ENCODE data around the gene NVL. TPM values are rescaled to one million over a fixed set of nuclear protein-coding genes. Genes with fewer than 3 reads are reported as not detected.

The NVL gene
- polyA plus RNA-seq, 1 of the 3 experiments (the other 2 are of a cell fraction): 12.4 TPM

- TF ChIP-seq, protein P1, sequence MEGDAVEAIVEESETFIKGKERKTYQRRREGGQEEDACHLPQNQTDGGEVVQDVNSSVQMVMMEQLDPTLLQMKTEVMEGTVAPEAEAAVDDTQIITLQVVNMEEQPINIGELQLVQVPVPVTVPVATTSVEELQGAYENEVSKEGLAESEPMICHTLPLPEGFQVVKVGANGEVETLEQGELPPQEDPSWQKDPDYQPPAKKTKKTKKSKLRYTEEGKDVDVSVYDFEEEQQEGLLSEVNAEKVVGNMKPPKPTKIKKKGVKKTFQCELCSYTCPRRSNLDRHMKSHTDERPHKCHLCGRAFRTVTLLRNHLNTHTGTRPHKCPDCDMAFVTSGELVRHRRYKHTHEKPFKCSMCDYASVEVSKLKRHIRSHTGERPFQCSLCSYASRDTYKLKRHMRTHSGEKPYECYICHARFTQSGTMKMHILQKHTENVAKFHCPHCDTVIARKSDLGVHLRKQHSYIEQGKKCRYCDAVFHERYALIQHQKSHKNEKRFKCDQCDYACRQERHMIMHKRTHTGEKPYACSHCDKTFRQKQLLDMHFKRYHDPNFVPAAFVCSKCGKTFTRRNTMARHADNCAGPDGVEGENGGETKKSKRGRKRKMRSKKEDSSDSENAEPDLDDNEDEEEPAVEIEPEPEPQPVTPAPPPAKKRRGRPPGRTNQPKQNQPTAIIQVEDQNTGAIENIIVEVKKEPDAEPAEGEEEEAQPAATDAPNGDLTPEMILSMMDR (IDR thresholded peaks at IDR 0.05): no peak
- TF ChIP-seq TEAD4 (IDR thresholded peaks at IDR 0.05; ENCODE audit: borderline replicate concordance, insufficient read depth): no peak
Measured at GRCh38 chr1:224219011-224219611, 110.9 kb downstream of the NVL start (continued).

DNA sequence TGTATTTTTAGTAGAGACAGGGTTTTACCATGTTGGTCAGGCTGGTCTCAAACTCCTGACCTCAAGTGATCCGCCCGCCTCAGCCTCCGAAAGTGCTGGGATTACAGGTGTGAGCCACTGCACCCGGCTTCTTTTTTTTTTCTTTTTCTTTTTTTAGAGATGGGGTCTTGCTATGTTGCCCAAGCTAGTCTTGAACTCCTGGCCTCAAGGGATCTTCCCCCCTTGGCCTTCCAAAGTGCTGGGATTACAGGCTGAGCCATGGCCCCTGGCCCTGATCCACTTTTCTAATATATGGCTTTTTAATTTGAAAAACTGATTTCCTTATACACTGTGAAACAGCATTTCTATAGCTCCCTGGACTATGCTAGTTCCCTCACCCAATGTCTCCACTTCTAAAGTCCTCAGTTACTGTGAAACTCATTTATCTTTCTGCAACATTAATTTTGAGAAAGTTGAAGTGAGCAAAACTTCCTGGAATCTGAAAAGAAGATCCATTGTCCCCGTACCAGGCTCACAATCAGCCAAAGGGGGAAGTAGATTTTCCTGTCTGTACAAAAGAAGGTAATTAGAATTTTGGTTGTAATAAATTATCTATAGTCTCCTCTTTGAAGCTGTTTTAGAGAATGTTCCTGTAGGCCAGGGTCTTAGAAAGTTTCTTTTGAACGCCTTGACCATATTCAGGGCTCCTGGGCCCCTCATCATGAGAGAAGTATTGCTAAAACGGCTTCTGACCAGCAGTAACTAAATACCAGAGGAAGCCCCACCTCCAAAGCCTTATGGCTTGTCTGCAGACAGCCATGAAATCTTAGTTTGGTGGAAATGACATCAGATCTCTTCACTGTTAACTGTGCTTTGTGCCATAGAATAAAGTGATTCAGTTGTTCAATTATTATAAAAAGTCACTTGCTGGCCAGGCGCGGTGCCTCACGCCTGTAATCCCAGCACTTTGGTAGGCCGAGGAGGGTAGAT, 112.0 kb downstream of the NVL start:
- Histone ChIP-seq H3F3A (replicated peaks; ENCODE audit: insufficient read depth) (no peaks in the 10 kb centered on the region), H2AFZ (ENCODE audit: low read depth) (no peak overlapping the region), H3K9ac (no peak overlapping the region), H4K20me1 (ENCODE audit: insufficient read depth) (no peaks in the 10 kb centered on the region), H3K36me3 (replicated peaks in 1 of 2; ENCODE audit: control insufficient read depth in 1 of 2, insufficient read depth in 2 of 2, low read length in 1 of 2) (no peaks in the 10 kb centered on the region), H3K4me2 (no peak overlapping the region), H3K27ac (ENCODE audit: low read depth in 2 of 2, low read length in 1 of 2) (no peak overlapping the region), H3K9me2 (no peaks in the 10 kb centered on the region), H3K79me2 (ENCODE audit: insufficient read depth) (no peaks in the 10 kb centered on the region), H3K27me3 (ENCODE audit: insufficient read depth) (no peaks in the 10 kb centered on the region), H3K9me3 (no peaks in the 10 kb centered on the region), H3K4me1 (ENCODE audit: control insufficient read depth in 1 of 2, insufficient read depth in 2 of 2, low read depth in 1 of 2, low read length in 1 of 2) (no peaks in the 10 kb centered on the region; a peak in 1 of 4 replicates), H3K4me3 (ENCODE audit: low read depth in 2 of 2, low read length in 1 of 2) (no peak overlapping the region)
- ChIA-PET CTCF (interaction anchor here (1.0 kb wide), 1 partner anchor 66 kb away, joined by 3 read pairs; no protein-coding TSS in a partner anchor), POLR2A (no interaction called here)
- TF ChIP-seq EP300 (IDR thresholded peaks at IDR 0.05; ENCODE audit: borderline replicate concordance in 1 of 2, low read depth in 1 of 2, low read length in 1 of 2) (no peak), RAD21 (IDR thresholded peaks at IDR 0.05; ENCODE audit: low read length) (no peak), GABPA (IDR thresholded peaks at IDR 0.05; ENCODE audit: low read depth) (no peak), RFX5 (IDR thresholded peaks at IDR 0.05; ENCODE audit: low read length) (no peak), TAF1 (IDR thresholded peaks at IDR 0.05; ENCODE audit: borderline replicate concordance, low read depth, low read length) (no peak), YY1 (IDR thresholded peaks at IDR 0.05; ENCODE audit: low read depth) (no peak), NFIC (IDR thresholded peaks at IDR 0.05; ENCODE audit: borderline replicate concordance) (no peak), FOXM1 (IDR thresholded peaks at IDR 0.05; ENCODE audit: low read depth) (no peak), CHD2 (IDR thresholded peaks at IDR 0.05; ENCODE audit: low read length, partially characterized antibody) (no peak), GATA2 (CRISPR knock-in tag; IDR thresholded peaks at IDR 0.05) (no peak), MXI1 (IDR thresholded peaks at IDR 0.05; ENCODE audit: low read depth, low read length) (no peak), TCF12 (IDR thresholded peaks at IDR 0.05) (no peak), NRF1 (IDR thresholded peaks at IDR 0.05; ENCODE audit: low read depth, low read length) (no peak), TEAD4 (IDR thresholded peaks at IDR 0.05; ENCODE audit: borderline replicate concordance, insufficient read depth) (no peak)
- TF ChIP-seq, protein P1 (IDR thresholded peaks at IDR 0.05): no peak
- TF ChIP-seq, protein P2, sequence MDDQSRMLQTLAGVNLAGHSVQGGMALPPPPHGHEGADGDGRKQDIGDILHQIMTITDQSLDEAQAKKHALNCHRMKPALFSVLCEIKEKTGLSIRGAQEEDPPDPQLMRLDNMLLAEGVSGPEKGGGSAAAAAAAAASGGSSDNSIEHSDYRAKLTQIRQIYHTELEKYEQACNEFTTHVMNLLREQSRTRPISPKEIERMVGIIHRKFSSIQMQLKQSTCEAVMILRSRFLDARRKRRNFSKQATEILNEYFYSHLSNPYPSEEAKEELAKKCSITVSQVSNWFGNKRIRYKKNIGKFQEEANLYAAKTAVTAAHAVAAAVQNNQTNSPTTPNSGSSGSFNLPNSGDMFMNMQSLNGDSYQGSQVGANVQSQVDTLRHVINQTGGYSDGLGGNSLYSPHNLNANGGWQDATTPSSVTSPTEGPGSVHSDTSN (IDR thresholded peaks at IDR 0.05): no peak
- TF ChIP-seq, protein P3, sequence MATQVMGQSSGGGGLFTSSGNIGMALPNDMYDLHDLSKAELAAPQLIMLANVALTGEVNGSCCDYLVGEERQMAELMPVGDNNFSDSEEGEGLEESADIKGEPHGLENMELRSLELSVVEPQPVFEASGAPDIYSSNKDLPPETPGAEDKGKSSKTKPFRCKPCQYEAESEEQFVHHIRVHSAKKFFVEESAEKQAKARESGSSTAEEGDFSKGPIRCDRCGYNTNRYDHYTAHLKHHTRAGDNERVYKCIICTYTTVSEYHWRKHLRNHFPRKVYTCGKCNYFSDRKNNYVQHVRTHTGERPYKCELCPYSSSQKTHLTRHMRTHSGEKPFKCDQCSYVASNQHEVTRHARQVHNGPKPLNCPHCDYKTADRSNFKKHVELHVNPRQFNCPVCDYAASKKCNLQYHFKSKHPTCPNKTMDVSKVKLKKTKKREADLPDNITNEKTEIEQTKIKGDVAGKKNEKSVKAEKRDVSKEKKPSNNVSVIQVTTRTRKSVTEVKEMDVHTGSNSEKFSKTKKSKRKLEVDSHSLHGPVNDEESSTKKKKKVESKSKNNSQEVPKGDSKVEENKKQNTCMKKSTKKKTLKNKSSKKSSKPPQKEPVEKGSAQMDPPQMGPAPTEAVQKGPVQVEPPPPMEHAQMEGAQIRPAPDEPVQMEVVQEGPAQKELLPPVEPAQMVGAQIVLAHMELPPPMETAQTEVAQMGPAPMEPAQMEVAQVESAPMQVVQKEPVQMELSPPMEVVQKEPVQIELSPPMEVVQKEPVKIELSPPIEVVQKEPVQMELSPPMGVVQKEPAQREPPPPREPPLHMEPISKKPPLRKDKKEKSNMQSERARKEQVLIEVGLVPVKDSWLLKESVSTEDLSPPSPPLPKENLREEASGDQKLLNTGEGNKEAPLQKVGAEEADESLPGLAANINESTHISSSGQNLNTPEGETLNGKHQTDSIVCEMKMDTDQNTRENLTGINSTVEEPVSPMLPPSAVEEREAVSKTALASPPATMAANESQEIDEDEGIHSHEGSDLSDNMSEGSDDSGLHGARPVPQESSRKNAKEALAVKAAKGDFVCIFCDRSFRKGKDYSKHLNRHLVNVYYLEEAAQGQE (IDR thresholded peaks at IDR 0.05; ENCODE audit: low read depth, low read length): no peak
- TF ChIP-seq, protein P4, sequence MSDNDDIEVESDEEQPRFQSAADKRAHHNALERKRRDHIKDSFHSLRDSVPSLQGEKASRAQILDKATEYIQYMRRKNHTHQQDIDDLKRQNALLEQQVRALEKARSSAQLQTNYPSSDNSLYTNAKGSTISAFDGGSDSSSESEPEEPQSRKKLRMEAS (IDR thresholded peaks at IDR 0.05; ENCODE audit: low read depth): no peak
- DNase-seq: no peak
- 98% methylated on average over 11 of the region's 11 CpGs for WGBS (ENCODE audit: low lambda C conversion rate)

Data from SK-N-SH (cell line).